Hepatocyte (in vitro differentiated cells): Measurements from ENCODE around the gene N4BP2L2.

Experiments
- CTCF ChIP-seq: fragments of 200-600 bp; sonication (generic); IDR thresholded peaks from 2 replicates; pipeline ENCODE4 v1.5.1; 2016; ENCODE audit warnings: antibody characterized with exemption, mild to moderate bottlenecking; ENCODE audit not compliant: poor library complexity
- EZH2 ChIP-seq: fragments of 200-600 bp; sonication (generic); IDR thresholded peaks from 2 replicates; pipeline ENCODE4 v1.6.1; 2016; ENCODE audit warnings: antibody characterized with exemption, mild to moderate bottlenecking, borderline replicate concordance
- EZH2phosphoT487 ChIP-seq: fragments of 200-600 bp; sonication (generic); IDR thresholded peaks from one replicate; pipeline ENCODE4 v1.6.1; 2018; ENCODE audit warnings: antibody characterized with exemption, mild to moderate bottlenecking, low read depth, moderate library complexity; ENCODE audit not compliant: unreplicated experiment, severe bottlenecking

GRCh38 chr13:32495841-32496240 lies 42.8 kb downstream of the N4BP2L2 start:
- TF ChIP-seq CTCF: no peak
- no peak for TF ChIP-seq EZH2phosphoT487
- no peak for TF ChIP-seq EZH2
